Progenitor cell of endocrine pancreas (in vitro differentiated cells): ENCODE measurements around the gene ABHD16B. TPM values are rescaled to one million over a fixed set of nuclear protein-coding genes. Genes with fewer than 3 reads are reported as not detected.
"Not testable (repeated sequence)": the region's sequence is repeated elsewhere in the genome, so short reads cannot be mapped to it uniquely, and the experiment has no call there.

Source experiments
- DNase-seq: peaks from one replicate; pipeline ENCODE4 v3.0.0; 2021; ENCODE audit warnings: low spot score; ENCODE audit not compliant: unreplicated experiment
- H3K27ac Mint-ChIP-seq: 2 replicates; pipeline ENCODE4 v1.8.0; 2021; ENCODE audit warnings: mild to moderate bottlenecking, moderate library complexity, mixed read lengths
- H3K27me3 Mint-ChIP-seq: 2 replicates; pipeline ENCODE4 v1.8.0; 2021; ENCODE audit warnings: mixed read lengths
- H3K36me3 Mint-ChIP-seq: 2 replicates; pipeline ENCODE4 v1.8.0; 2022; ENCODE audit warnings: mixed read lengths; ENCODE audit not compliant: insufficient read depth
- H3K4me1 Mint-ChIP-seq: 2 replicates; pipeline ENCODE4 v1.8.0; 2021; ENCODE audit warnings: low read depth, mixed read lengths
- H3K4me3 Mint-ChIP-seq: 2 replicates; pipeline ENCODE4 v1.8.0; 2021; ENCODE audit warnings: low read depth, mild to moderate bottlenecking, moderate library complexity, mixed read lengths
- H3K9me3 Mint-ChIP-seq: 2 replicates; pipeline ENCODE4 v1.8.0; 2021; ENCODE audit warnings: low read depth, mixed read lengths
- total RNA-seq: library from RNA; stranded (reverse); gene quantifications from 2 replicates; pipeline ENCODE4 v1.2.1, GENCODE V29; 2021
- TF ChIP-seq, protein P1 (sequence below): fragments of 200-600 bp; sonication (generic); IDR thresholded peaks from one replicate; pipeline ENCODE4 v1.5.0; 2021; ENCODE audit warnings: antibody characterized with exemption, mild to moderate bottlenecking; ENCODE audit not compliant: unreplicated experiment

The ABHD16B gene
- total RNA-seq, 1 donor from 2014 or later = not detected

DNA sequence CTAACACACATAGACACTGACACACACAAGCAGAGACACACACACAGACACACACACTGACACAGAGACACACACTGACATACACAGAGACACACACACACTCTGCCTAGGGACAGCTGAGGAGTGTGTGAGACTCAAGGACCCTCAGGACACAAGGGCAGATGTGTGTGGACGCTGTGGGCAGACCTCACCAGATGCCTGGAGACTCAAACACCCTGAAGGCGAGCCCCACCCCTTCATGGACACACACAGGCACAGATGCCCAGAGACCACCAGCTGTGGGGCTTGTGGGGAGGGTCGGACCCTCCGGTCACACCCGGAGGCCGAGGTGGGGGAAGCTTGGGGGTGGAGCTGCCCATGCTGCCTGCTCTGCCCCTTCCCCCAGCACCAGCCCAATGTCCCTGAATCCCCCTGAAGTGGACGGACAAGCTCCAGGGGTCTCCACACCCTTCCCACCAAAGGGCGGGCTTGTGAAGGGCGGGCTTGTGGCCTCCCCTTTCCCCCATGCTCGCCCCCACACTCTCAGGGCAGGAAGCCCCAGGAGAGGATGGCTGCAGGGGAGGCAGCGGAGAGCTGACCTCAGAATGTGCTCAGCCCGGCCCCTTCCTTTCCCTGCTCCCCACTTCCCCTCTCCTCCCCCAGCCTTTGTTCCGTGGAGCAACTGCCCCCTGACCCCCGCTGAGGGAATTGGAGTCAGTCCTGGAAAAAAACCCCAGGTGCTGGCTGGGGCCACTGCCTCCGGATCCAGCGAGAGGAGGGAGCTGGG is 13.9 kb upstream of the ABHD16B start:
- no peak for DNase-seq
- Mint-ChIP-seq H3K27ac (no peak overlapping the region), H3K9me3 (no peaks in the 10 kb centered on the region), H3K36me3 (no peaks in the 10 kb centered on the region), H3K4me1 (peaks cover 2% of the 10 kb centered on the region), H3K27me3 (peaks cover 14% of the 10 kb centered on the region), H3K4me3 (no peak overlapping the region)
- TF ChIP-seq, protein P1, sequence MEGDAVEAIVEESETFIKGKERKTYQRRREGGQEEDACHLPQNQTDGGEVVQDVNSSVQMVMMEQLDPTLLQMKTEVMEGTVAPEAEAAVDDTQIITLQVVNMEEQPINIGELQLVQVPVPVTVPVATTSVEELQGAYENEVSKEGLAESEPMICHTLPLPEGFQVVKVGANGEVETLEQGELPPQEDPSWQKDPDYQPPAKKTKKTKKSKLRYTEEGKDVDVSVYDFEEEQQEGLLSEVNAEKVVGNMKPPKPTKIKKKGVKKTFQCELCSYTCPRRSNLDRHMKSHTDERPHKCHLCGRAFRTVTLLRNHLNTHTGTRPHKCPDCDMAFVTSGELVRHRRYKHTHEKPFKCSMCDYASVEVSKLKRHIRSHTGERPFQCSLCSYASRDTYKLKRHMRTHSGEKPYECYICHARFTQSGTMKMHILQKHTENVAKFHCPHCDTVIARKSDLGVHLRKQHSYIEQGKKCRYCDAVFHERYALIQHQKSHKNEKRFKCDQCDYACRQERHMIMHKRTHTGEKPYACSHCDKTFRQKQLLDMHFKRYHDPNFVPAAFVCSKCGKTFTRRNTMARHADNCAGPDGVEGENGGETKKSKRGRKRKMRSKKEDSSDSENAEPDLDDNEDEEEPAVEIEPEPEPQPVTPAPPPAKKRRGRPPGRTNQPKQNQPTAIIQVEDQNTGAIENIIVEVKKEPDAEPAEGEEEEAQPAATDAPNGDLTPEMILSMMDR = no peak

DNA sequence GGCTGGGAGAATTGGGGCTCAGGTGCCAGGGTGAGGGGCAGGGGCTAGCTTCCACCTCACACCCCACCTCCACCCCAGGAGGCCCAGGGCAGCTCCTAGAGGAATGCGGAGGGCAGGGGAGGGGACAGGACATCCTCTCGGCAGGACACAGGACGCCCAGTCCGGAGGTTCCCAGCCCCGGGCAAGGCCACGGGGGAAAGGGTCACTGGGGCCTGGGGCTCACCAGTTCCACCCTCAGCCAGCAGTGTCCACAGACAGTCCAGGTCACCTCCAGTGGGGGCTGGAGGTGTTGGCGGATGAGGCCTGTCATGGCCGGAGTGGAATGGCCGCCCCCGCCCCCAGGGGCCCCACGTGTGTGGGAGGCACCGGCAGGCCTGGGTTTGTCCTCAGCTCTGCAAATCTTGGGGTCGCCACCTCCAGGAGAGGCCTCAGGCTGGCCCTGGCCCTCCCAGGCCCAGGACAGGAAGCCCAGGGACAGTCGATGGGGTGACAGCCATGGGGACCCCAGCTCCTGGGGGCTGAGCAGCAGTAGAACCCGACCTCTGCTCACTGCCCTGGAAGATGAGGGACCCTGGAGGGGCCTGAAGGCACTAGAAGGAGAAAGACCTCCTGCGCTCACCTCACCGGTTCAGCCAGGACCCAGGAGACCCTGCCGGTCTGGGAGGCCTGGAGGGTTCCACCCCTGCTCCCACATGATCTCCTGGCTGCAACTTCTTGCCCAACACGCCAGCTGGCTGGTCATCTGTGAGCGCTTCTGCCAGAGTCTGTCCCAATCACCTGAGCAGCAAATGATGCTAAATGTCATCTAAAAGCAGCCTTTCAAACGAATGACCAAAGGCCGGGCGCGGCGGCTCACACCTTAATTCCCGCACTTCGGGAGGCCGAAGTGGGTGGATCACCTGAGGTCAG is 13.0 kb upstream of the ABHD16B start:
- H3K27ac Mint-ChIP-seq = no peak overlapping the region

DNA sequence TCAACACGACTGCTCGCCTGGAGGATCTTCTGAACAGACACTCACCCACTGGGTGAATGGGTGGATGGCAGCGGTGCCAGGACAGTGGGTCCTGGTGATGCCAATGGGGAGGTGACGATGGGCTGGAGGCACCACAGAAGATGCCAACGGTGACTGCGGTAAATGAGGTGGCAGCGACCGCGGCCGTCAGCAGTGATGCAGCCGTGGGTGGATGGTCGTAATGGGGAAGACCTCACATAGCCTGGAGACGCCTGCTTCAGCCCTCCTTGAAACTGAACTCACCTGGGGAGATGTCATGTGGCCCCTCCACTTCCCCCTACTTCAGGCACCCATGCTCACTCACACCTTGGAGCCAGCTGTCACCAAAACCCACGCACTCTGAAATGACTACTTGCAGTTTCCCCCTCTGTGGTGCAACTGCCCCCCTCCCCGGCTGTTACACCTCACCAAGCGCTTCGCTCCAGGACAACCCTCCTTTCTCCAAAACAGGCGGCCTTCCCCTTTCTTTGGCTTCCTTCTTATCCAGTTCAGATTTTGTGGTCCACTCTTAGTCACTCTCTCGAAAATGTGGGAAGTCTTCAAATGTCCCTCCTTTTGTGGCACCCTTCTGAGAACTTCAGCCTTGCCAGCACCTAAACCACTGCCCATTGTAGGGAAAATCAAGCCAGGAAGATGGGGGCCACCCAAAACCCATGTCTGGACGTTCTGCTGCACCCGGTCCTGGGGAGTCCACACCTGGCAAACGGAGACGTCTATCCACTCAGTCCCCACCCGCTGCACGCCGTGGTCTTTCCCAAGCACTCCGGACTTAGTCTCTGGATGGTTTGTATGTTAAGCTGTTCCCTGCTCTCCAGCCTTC is 10.4 kb upstream of the ABHD16B start:
- Mint-ChIP-seq H3K27me3 (peaks cover 7% of the 10 kb centered on the region), H3K27ac (no peak overlapping the region), H3K4me1 (peaks cover 2% of the 10 kb centered on the region), H3K36me3 (no peaks in the 10 kb centered on the region), H3K4me3 (no peak overlapping the region), H3K9me3 (no peaks in the 10 kb centered on the region)
- DNase-seq = no peak
- TF ChIP-seq, protein P1 = no peak

More for the DNA sequence above, 13.0 kb upstream of the ABHD16B start:
- DNase-seq = no peak
- Mint-ChIP-seq H3K36me3 (no peaks in the 10 kb centered on the region), H3K4me3 (no peak overlapping the region), H3K9me3 (no peaks in the 10 kb centered on the region), H3K27me3 (peaks cover 13% of the 10 kb centered on the region), H3K4me1 (peaks cover 2% of the 10 kb centered on the region)
- TF ChIP-seq, protein P1 = no peak

DNA sequence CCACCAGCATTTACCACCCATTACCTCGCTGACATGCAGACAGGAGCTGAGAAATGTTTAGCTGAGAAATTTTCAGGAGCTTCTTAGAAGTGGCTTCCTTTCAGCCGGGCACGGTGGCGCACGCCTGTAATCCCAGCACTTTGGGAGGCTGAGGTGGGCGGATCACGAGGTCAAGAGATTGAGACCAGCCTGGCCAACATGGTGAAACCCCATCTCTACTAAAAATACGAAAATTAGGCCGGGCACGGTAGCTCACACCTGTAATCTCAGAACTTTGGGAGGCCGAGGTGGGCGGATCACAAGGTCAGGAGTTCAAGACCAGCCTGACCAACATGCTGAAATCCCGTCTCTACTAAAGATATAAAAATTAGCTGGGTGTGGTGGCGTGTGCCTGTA is 9.8 kb upstream of the ABHD16B start:
- not testable (repeated sequence) for DNase-seq

DNA sequence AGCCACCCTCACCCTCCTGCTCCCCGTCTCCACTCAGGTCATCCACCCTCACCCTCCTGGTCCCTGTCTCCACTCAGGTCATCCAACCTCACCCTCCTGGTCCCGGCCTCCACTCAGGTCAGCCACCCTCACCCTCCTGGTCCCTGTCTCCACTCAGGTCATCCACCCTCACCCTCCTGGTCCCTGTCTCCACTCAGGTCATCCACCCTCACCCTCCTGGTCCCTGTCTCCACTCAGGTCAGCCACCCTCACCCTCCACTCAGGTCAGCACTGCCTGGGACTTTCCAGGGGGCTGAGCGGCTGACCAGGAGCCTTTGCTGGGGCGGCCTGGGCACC is 7.6 kb upstream of the ABHD16B start:
- H3K27me3 Mint-ChIP-seq = peaks cover 11% of the 10 kb centered on the region
- not testable (repeated sequence) for H3K27ac Mint-ChIP-seq, H3K4me3 Mint-ChIP-seq, DNase-seq, H3K36me3 Mint-ChIP-seq, H3K9me3 Mint-ChIP-seq, H3K4me1 Mint-ChIP-seq

More for the DNA sequence above, 9.8 kb upstream of the ABHD16B start:
- H3K9me3 Mint-ChIP-seq, H3K4me3 Mint-ChIP-seq, H3K4me1 Mint-ChIP-seq, H3K27me3 Mint-ChIP-seq, H3K27ac Mint-ChIP-seq, H3K36me3 Mint-ChIP-seq: not testable (repeated sequence)
